ENCODE results near the gene SMYD3. TPM values are rescaled to one million over a fixed set of nuclear protein-coding genes. Genes with fewer than 3 reads are reported as not detected.
"Not testable (repeated sequence)": the region's sequence is repeated elsewhere in the genome, so short reads cannot be mapped to it uniquely, and the experiment has no call there.

Gene SMYD3
- total RNA-seq, 2 experiments from 2014 or later = 21.3 to 21.4 TPM

DNA sequence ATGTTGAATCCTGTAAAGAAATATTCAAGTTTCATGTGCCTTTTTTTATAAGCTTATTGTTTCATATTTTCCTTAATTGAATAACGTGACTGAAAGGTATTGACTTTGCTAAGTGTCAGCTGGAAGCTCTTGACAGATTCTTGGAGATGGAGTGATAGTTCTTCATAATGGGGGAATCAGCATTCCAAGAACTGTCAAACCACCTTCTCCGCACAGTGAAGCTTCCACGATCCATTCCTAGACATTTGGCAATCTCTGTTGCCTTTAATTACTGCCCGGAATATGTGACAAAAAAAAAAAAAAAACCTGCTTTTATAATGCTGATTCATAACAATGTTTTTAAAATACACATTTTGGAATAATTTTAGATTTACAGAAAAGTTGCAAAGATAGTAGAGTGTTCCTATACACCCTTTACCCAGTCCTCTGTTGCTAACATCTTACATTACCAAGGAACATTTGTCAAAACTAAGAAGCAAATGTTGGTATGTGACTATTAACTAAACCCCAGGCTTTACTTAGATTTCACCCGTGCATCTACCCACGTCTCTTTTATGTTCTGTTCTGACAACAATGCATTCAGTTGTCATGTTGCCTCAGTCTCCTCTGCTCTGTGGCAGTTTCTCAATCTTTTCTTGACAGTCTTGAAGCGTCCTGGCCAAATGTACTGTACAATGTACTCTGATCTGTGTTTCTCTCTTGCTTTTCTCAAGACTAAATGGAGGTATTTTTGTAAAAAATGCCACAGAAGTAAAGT is 674.1 kb downstream of the SMYD3 start:
- H3K36me3 Mint-ChIP-seq (ENCODE audit: low read depth) = peaks cover 27% of the 10 kb centered on the region
- no peaks in the 10 kb centered on the region for H3K4me1 Mint-ChIP-seq (ENCODE audit: low read depth)
- CTCF ChIA-PET = interaction anchor here (0.6 kb wide), 1 partner anchor 941 kb away, joined by 4 read pairs; no protein-coding TSS in a partner anchor
- H3K9me3 Mint-ChIP-seq = peaks cover 3% of the 10 kb centered on the region
- H3K27me3 Mint-ChIP-seq (ENCODE audit: low read depth) = no peaks in the 10 kb centered on the region
- intact Hi-C loops (cut with micrococcal nuclease) = no loop called here
- DNase-seq = no peak
- H3K4me3 Mint-ChIP-seq = no peak overlapping the region
- no peak overlapping the region for H3K27ac Mint-ChIP-seq

DNA sequence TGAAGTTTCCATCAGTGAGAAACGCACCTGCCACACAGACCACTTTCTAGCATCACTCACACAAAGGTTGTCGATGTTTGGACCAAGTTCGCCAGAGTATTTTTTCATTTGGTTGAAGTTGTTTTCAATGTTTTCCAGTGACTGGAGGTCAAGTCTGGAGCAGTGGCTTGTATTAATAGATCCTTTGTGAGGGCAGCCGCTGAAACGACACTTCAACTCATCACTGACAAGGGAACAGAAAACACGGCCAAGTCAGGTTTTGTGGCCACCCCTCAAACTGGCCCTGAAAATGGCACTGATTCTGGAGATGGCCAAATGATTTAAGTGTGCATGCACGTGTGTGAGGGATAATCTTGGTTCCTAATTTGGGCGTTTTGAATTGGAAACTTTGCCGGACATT is 675.6 kb downstream of the SMYD3 start:
- no peak overlapping the region for H3K4me3 Mint-ChIP-seq
- CTCF ChIA-PET = interaction anchor here (0.7 kb wide), 1 partner anchor 79 kb away, joined by 3 read pairs; no protein-coding TSS in a partner anchor
- peaks cover 4% of the 10 kb centered on the region for H3K9me3 Mint-ChIP-seq
- H3K36me3 Mint-ChIP-seq (ENCODE audit: low read depth) = peaks cover 25% of the 10 kb centered on the region
- no peak for DNase-seq
- H3K27me3 Mint-ChIP-seq (ENCODE audit: low read depth) = no peaks in the 10 kb centered on the region
- H3K27ac Mint-ChIP-seq = no peak overlapping the region
- no peaks in the 10 kb centered on the region for H3K4me1 Mint-ChIP-seq (ENCODE audit: low read depth)
- intact Hi-C loops (cut with micrococcal nuclease) = no loop called here

GRCh38 chr1:245829826-245830225 is 677.3 kb downstream of the SMYD3 start:
- Mint-ChIP-seq H3K4me3 (no peak overlapping the region), H3K9me3 (peaks cover 7% of the 10 kb centered on the region), H3K27me3 (ENCODE audit: low read depth) (no peaks in the 10 kb centered on the region), H3K36me3 (ENCODE audit: low read depth) (peaks cover 24% of the 10 kb centered on the region), H3K4me1 (ENCODE audit: low read depth) (no peaks in the 10 kb centered on the region), H3K27ac (no peak overlapping the region)
- CTCF ChIA-PET = no interaction called here
- no peak for DNase-seq
- intact Hi-C loops (cut with micrococcal nuclease) = no loop called here

DNA sequence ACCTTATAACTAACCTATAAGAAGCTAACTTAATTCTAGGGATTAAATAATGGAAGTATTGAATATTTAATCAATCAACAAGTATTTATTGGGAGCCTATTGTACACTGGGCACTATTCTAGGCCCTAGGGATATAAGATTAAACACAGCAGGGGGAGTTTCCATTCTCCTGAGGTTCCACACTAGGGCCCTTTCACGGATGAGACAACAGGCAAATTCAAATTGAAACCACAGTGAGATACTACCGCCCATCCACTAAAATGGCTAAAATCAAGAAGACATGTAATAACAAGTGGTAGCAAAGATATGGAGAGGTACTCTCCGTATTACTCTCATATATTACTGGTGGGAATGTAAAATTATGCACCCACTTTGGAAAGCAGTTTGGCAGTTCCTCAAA is 677.9 kb downstream of the SMYD3 start:
- Mint-ChIP-seq H3K36me3 (ENCODE audit: low read depth) (peaks cover 25% of the 10 kb centered on the region), H3K27ac (no peak overlapping the region), H3K4me3 (no peak overlapping the region), H3K27me3 (ENCODE audit: low read depth) (no peaks in the 10 kb centered on the region), H3K4me1 (ENCODE audit: low read depth) (no peaks in the 10 kb centered on the region), H3K9me3 (peaks cover 7% of the 10 kb centered on the region)
- no peak for DNase-seq
- intact Hi-C loops (cut with micrococcal nuclease) = no loop called here
- CTCF ChIA-PET = no interaction called here

DNA sequence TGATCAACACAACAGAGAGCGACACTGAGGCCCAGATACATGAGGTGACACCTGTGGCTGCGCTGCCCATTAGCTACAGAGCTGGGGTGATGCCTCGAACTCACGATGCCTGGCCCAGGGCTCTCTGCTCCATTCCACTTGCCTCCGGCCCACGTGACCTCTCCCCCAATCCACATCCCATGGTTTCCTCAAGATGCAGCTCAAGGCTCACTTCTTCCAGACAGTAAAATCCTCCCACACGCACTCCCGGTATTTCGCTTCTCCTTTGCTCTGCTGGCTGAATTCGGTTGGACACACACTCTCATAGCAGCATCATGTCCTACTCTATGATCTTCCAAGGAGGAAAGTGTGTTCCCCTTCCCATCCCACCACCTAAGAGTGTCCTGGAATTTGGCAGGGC is 679.8 kb downstream of the SMYD3 start:
- CTCF ChIA-PET = no interaction called here

GRCh38 chr1:245825128-245825901 is 681.8 kb downstream of the SMYD3 start:
- Mint-ChIP-seq H3K27ac (no peak overlapping the region), H3K27me3 (ENCODE audit: low read depth) (no peaks in the 10 kb centered on the region), H3K4me1 (ENCODE audit: low read depth) (no peaks in the 10 kb centered on the region), H3K9me3 (peaks cover 15% of the 10 kb centered on the region), H3K4me3 (no peak overlapping the region), H3K36me3 (ENCODE audit: low read depth) (peaks cover 28% of the 10 kb centered on the region)
- intact Hi-C loops (cut with micrococcal nuclease) = no loop called here
- CTCF ChIA-PET = interaction anchor here (1.4 kb wide), 1 partner anchor 11 kb away, joined by 3 read pairs; no protein-coding TSS in a partner anchor
- no peak for DNase-seq

More for the DNA sequence above, 679.8 kb downstream of the SMYD3 start:
- Mint-ChIP-seq H3K27ac (no peak overlapping the region), H3K4me3 (no peak overlapping the region), H3K9me3 (peaks cover 17% of the 10 kb centered on the region), H3K36me3 (ENCODE audit: low read depth) (peaks cover 37% of the 10 kb centered on the region), H3K4me1 (ENCODE audit: low read depth) (no peaks in the 10 kb centered on the region), H3K27me3 (ENCODE audit: low read depth) (no peaks in the 10 kb centered on the region)
- DNase-seq = no peak
- intact Hi-C loops (cut with micrococcal nuclease) = no loop called here

DNA sequence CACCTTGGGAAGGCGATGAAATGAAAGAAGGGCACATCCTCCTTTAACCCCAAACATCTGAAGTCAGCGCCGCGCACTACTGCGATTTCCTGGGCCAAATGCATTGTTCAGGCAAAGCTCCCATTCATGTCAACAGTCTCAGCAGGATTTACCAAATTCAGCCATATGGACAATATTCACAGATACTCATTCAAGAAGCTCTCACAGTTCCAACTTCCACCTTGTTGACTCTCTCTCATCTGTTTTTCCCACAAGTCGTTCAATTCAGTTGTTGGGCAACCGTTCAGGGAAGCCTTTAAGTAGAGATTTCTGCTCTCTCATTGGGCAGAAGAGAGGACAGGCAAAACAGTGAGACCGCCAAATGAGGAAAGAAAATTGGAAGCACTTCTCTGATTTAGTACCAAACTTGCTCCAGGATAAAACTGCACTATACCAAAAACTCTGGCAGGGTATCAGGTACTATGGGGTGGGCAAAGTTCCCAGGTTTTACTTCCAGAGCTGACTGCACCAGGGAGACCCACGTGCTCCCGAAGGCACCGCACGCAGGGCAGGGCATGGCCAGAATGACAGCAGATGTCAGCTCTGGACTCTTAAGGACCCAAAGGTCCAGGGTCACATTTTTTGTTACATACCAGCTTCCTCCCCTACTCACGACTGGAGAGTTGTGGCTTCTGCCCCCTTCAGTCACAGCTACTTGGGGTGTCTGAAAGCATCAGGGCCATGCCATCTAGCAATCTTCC is 683.5 kb downstream of the SMYD3 start:
- Mint-ChIP-seq H3K9me3 (peaks cover 15% of the 10 kb centered on the region), H3K27ac (no peak overlapping the region), H3K27me3 (ENCODE audit: low read depth) (no peaks in the 10 kb centered on the region), H3K4me1 (ENCODE audit: low read depth) (no peaks in the 10 kb centered on the region), H3K4me3 (no peak overlapping the region), H3K36me3 (ENCODE audit: low read depth) (peaks cover 24% of the 10 kb centered on the region)
- DNase-seq = no peak
- intact Hi-C loops (cut with micrococcal nuclease) = no loop called here
- CTCF ChIA-PET = no interaction called here

DNA sequence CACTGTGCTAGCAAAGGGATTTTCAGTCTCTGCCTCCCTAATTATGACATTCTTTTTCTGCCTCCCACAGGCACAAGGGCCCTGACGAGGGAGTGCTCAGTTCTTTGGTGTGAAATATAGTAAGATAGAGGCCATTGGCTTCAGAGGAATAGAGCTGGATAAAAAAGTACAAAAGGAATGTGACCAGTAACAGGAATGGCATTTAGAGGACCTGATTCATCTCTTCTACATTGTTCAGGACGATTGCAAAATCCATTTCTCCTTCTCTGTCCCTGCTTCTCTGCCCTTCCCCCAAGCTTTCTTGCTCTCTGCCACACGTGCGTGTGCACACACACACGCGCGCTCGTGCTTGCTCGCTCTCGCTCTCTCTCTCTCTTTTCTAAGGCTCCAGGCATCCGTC is 684.1 kb downstream of the SMYD3 start:
- intact Hi-C loops (cut with micrococcal nuclease) = no loop called here
- Mint-ChIP-seq H3K4me1 (ENCODE audit: low read depth) (no peaks in the 10 kb centered on the region), H3K36me3 (ENCODE audit: low read depth) (peaks cover 24% of the 10 kb centered on the region), H3K4me3 (no peak overlapping the region), H3K27ac (no peak overlapping the region), H3K27me3 (ENCODE audit: low read depth) (no peaks in the 10 kb centered on the region), H3K9me3 (peaks cover 15% of the 10 kb centered on the region)
- CTCF ChIA-PET = no interaction called here
- DNase-seq = no peak

- CTCF ChIA-PET; H3K9me3 Mint-ChIP-seq; DNase-seq; H3K4me1 Mint-ChIP-seq (ENCODE audit: low read depth); H3K36me3 Mint-ChIP-seq (ENCODE audit: low read depth); H3K27ac Mint-ChIP-seq; H3K27me3 Mint-ChIP-seq (ENCODE audit: low read depth); H3K4me3 Mint-ChIP-seq; intact Hi-C loops (cut with micrococcal nuclease): not testable (repeated sequence)
Measured at GRCh38 chr1:245818363-245818762, 688.7 kb downstream of the SMYD3 start.

GRCh38 chr1:245816496-245816895 is 690.6 kb downstream of the SMYD3 start:
- DNase-seq; H3K27me3 Mint-ChIP-seq (ENCODE audit: low read depth); H3K27ac Mint-ChIP-seq; intact Hi-C loops (cut with micrococcal nuclease); H3K9me3 Mint-ChIP-seq; H3K4me3 Mint-ChIP-seq; H3K36me3 Mint-ChIP-seq (ENCODE audit: low read depth); H3K4me1 Mint-ChIP-seq (ENCODE audit: low read depth); CTCF ChIA-PET: not testable (repeated sequence)

- H3K4me3 Mint-ChIP-seq = no peak overlapping the region
- H3K4me1 Mint-ChIP-seq (ENCODE audit: low read depth) = no peaks in the 10 kb centered on the region
- CTCF ChIA-PET = interaction anchor here (1.0 kb wide), 1 partner anchor 10 kb away, joined by 3 read pairs; no protein-coding TSS in a partner anchor
- peaks cover 1% of the 10 kb centered on the region for H3K9me3 Mint-ChIP-seq
- H3K36me3 Mint-ChIP-seq (ENCODE audit: low read depth) = no peaks in the 10 kb centered on the region
- no peaks in the 10 kb centered on the region for H3K27me3 Mint-ChIP-seq (ENCODE audit: low read depth)
- no peak overlapping the region for H3K27ac Mint-ChIP-seq
- no peak for DNase-seq
- intact Hi-C loops (cut with micrococcal nuclease) = no loop called here
Measured at GRCh38 chr1:245814651-245815050, 692.4 kb downstream of the SMYD3 start.

DNA sequence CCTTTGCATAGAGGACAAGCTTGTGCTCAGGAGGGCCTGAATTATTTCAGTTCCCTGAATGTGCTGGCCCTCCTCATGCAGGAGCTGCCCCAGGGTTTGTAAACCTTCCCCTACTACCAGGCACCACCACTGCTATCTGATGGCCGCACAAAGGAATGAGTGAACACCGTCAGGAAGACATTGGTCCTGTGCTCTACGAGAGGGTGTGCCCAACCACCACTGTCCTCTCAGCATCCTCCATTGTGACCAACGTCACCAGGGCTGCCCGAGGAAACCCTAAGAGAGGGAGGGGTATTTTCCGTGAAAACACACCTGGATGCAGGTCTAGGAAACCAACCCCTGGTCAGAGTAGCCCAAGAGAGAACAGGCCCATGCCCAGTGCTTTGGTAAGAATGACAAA is 694.8 kb downstream of the SMYD3 start:
- intact Hi-C loops (cut with micrococcal nuclease) = no loop called here
- Mint-ChIP-seq H3K4me3 (no peak overlapping the region), H3K27me3 (ENCODE audit: low read depth) (no peaks in the 10 kb centered on the region), H3K4me1 (ENCODE audit: low read depth) (no peaks in the 10 kb centered on the region), H3K36me3 (ENCODE audit: low read depth) (no peaks in the 10 kb centered on the region), H3K9me3 (no peaks in the 10 kb centered on the region), H3K27ac (no peak overlapping the region)
- CTCF ChIA-PET = interaction anchor here (0.7 kb wide), 1 partner anchor 1386 kb away, joined by 3 read pairs; no protein-coding TSS in a partner anchor
- DNase-seq = no peak

All from activated naive CD4-positive, alpha-beta T cell treated with anti-CD3 and anti-CD28 coated beads for 36 hours (primary cell).